HG03354 (cell line): ENCODE data around the gene SNX30.

Experiments used
- ATAC-seq: cut with Tn5 transposase; IDR thresholded peaks from one replicate; pipeline ENCODE4 v1.9.1; 2021; ENCODE audit warnings: mild to moderate bottlenecking; ENCODE audit not compliant: unreplicated experiment, poor library complexity, severe bottlenecking

Gene SNX30

DNA sequence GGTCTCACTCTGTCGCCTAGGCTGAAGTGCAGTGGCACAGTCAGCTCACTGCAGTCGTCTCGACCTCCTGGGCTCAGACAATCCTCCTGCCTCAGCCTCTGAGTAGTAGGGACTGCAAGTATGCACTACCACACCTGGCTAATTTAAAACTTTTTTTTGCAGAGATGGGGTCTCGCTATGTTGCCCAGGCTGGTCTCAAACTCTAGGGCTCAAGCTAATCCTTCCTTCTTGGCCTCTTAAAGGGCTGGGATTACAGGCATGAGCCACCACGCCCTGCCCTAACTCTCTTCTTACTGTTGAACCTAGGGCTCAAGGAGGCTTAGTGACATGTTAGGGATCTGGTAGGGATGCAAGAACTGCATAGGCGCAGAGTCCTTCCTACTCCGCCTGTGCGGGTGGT is 65.3 kb downstream of the SNX30 start:
- ATAC-seq, result no peak

DNA sequence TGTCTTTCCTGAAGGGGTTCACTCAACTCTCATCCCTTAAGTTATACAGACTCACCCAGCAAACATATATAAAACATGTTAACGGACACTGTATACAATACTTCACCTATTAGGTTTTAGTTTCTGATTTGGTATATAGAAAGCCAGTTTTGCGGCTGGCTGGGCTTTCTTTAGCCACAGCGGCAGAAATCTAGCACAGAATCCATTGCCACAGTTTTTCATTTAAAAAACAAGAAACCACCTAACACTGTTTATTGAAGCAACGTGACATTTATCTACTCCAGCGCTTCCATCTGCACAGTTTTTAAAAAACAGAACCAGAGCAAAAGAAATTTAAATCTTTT is 67.3 kb downstream of the SNX30 start:
- ATAC-seq, result peak; percentile 94

DNA sequence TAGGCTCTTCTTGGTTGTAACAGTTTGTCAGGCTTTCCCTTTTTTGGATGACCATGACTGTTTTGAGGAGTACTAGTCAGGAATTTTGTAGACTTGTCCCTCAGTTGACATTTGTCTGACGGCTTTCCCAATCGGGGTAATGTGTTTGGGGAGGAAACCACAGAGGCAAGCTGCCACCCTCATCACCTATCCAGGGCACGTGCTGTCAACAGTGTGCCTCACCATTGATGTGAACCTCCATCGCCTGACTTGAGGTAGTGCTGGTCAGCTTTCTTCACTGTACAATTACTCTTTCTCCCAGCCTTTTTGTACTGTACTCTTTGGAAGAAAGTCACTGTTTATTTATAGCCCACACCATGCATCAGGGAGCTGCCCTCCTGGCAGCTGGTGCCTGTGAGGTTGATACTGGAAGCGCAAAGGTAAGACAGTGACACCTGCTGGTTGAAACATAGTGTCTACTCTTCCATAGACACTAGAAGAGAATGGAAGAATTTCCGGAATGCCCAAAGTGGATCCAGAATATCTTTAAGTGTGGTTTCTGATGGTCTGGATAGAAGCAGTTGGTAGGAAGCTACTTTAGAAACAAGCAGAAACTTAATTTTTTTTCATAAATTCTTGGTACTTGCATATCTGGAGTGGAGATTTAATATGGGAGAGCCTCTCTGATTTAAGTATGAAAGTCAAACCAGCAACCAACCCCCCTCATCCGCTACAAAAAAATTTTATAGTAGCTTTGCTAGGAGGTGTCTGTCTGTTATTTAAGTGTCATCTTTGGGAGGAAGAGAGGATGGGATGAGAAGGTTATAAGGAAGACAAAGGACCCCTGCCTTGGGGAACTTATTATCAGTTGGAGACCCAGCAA is 69.3 kb downstream of the SNX30 start:
- no peak for ATAC-seq

DNA sequence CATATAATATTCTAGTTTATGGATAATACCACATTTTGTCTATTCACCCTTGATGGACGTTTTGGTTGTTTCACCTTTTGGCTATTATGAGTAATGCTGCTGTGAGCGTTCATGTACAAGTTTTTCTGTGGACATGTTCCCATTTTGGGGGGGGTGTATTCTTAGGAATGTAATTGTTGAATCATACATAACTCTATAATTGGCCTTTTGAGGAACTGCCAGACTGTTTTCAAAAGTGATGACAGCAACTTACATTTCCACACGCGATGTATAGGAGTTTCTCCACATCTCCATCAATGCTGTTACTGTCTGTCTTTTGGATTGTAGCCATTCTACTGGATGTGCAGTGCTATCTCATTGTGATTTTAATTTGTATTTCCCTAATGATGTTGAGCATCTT is 70.3 kb downstream of the SNX30 start:
- ATAC-seq, result no peak

DNA sequence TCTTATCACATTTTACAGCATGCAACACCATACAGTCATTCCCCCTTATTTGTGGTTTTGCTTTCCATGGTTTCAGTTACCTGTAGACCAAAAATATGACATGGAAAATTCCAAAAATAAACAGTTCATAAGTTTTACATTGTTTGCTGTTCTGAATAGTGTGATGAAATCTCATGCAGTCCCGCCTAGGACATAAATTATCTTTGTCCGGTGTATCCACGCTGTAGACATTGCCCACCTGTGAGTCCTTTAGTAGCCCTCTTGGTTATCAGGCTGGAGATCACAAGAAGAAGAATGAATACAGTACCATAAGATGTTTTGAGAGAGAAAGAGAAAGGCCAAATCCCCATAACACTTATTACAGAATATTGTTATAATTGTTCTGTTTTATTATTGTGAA is 72.1 kb downstream of the SNX30 start:
- ATAC-seq, result no peak

DNA sequence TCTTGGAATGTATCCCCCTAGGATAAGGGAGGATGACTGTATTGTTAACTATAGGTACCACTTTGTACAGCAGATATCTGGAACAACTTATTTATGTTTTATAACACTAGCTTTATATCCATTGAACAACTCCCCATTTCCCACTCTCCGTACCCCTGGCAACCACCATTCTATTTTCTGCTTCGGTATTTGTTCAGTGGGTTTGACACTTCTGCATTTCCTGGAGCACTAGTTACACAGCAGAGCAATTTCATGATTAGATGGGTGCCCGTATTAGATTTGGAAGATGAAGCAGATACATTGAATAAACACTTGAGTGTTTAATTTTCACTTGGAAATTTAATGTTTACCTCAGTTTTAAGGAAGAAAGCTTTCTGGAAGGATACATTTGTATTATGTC is 72.7 kb downstream of the SNX30 start:
- no peak for ATAC-seq

DNA sequence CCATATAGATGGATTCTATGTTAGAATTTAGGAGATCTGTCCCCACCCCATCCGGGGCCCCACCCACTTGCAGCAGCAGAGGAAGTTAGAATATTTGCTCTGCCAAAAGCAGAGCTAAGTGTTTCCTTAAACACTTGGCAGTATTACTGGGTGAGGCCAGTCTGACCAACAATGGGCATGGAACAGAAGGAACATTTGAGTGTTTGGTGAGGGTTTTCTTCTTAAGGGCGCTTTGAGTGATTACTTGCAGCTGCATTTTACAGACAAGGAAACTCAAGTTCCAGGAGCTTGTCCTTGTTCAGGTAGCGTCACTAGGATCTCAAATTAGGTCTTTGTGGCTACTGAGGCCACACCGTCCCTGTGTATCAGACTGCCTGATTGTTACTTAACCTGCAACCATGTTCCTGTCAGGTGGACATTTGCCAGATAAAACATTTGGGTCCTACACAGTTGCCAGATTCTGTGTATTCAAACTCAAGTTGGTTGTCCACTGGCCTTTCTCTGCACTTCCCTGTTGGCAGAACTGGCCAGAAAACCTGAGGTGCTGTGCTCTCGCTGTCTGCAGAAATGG is 80.8 kb downstream of the SNX30 start:
- ATAC-seq, result no peak

DNA sequence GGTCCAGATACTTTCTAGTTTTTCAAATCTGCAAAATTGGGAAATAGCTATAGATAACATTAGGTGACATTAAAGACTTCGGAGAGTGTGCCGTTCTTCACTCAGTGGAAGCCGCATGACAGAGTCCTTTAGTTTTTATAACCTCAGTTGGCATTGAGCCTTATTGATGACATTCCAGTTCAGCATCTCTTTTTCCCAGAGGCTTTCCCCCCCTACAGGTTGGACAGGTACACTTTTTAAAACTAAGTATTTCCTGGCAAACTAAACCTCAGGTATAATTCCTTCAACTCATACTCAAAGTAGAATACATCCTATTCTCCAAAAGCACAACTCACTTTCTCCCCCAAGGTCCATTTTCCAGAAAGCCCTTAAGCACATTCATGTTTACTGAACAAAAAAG is 81.4 kb downstream of the SNX30 start:
- no peak for ATAC-seq

DNA sequence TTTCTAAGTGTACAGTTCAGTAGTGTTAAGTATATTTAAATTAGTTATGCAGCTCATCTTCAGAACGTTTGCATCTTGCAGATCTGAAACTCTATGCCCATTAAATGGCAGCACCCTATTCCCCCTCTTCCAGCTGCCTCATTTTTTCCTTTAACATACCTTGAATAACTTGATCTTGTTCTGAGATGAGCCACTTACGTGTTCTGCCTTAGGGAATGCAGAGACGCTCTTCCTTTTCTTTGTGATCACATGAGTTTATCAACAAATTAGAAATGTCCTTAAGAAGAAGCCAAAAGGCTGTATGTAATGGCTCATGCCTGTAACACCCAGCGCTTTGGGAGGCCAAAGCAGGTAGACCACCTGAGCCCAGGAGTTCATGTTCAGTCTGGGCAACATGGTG is 82.5 kb downstream of the SNX30 start:
- ATAC-seq, result no peak

DNA sequence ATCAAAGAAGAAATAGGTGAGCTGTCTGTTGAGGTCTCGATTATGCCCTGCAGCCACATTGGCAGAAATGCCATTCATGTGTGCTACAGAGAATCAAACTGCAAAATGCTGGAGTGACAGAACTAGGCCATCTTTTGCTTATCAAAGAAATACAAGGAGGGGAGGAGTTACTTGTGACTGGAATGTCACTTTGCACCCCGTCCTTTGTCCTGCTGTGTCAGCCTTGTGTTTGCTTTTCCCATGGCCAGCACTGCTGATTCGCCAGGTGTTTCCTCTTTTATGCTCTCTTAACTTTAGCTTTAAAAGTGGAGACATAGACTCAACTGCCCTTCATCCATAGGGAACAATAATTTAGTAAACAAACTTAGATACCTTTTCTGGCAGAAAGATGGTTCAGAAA is 85.8 kb downstream of the SNX30 start:
- no peak for ATAC-seq

DNA sequence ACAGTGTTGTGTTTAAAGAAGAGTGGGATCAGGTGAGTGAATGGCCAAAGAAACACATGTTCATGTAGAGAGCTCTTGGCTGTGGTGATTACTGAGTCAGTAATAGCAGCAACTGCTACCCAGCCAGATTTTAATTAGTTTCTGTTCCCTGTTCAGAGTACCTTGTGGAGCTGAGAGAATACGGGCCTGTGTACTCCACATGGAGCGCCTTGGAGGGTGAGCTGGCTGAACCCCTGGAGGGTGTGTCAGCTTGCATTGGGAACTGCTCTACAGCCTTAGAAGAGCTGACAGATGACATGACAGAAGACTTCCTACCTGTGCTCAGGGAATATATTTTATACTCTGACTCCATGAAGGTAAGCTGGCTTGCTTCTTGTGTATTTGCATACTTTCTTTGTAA is 87.8 kb downstream of the SNX30 start:
- no peak for ATAC-seq

DNA sequence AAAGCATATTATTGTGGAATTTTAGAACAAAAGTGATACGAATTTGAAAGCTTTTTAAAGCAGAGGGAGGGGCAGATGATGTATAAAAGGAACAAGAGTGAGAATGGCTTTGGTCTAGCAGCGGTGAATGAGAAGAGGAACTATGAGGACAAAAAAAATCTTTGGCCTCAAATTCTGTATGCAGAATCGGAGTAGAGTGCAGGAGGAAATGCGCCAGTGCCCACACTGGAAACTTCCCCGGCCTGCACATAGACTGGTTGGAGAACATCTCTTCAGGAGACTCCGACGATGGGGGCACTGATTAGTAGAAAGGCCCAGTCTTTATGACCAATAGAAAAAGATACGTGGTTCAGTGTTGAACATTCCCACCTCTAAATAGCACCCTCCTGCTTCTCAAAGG is 88.8 kb downstream of the SNX30 start:
- ATAC-seq, result no peak

DNA sequence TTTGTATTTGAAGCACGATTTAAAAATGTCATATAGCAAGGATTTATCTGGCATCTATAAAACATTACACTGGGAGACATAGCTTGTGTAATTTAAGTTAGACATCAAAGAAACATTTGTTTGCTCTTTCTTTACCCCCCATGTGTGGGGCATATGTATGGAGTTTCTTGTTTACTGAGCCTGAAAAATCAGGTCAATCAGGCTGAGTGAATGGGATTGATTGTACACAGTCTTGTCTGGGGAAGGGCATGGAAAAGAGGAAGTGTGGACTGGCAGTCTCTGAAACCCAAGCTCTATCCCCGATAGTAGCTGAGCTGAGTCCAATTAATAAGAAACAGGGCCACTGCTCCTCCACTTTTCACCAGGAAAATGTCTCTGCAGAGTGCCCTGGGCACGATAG is 90.7 kb downstream of the SNX30 start:
- no peak for ATAC-seq

DNA sequence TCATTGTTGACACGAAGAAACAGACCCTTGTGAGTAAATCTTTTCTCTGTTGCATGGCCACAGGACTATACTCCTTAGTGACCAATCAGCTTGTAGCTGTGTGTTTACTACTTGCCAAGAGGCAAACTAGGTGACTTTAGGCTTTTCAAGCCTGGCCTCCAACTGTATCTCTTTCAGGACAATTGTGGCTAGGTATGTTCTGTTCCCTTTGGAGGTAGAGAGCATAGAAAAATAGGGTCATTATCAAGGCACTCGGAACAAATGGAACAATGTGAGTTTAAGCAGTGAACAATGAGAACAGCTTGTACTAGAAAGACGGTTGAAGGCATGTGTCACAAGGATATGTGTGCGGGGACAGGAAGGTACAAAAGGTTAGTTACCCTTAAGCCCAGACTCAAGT is 92.0 kb downstream of the SNX30 start:
- no peak for ATAC-seq

DNA sequence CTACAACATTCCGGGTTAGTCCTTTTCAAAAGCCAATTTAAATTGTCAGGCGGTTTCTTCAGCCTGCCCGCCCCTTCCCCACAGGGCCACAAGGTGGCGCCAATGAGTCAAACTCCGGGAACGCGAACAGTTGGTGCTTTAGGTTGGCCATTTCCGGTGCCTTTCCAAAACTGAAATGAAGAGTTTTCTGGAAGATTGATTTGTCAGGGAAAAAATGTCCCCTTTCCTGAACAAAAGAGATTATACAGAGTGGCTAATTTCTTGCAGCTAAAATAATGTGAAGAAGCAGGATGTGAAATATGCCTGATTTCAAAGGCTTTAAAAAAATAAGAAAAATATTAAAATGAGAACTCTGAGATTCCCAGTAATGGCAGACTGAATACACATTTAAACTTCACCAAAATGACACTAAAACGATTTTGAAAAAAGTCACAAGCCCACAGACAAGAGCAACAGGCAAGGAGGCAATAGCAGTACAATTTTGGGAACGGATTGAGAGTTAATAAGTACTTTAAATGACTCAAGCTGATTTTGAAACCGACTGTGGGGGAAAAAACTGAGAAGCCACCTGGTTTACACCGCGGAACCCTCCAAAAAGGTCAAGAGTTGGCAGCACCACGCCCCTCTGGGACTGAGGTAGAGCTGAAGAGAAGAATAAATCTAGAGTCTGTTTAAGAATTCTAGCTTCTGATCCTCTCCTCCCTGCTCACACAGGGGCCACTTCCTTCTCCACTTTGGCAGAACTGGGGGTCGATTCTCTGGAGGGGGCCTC is 94.4 kb downstream of the SNX30 start:
- peak; percentile 96 for ATAC-seq

DNA sequence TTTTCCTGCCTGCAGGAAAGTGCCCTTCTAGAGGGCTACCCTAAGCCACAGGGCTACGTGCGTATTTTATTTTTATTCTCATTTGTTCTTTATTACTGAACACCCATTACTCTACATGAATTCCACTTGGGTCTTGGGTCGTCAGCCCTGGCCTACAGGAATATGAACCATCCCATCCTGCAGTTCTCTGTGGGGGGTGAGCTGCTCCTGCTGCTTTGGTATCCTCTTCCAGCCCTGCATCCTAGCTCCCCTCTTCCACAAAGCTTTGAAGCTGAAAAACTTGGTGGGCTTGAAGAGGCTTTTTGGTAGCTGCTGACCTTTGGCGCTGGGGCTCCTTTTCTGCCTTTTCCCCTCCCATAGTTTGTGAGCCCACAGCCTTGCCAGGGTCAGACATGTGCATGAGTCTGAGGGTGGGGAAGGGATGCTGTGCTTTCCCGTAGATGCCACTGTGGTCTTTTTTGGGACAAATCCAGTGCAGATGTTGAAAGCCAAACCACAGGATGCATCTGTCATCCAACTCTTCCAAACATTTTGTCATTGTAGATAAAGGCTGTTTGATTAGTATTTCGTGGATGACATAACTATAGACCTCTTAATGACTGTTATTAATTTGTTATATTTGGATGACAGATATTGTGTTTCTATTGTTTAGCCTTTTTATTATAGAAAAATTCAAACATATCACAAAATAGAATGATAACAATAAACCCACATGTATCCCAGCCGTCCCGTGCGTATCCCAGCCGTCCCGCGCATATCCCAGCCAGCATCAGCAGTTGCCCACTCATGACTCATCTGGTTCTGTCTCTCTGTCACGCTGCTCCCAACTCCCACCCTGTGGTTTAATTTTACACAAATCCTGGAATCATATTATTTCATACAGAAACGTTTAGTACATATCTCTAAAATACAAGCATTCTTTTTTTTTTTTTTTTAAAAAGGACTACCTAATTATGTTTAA is 96.2 kb downstream of the SNX30 start:
- no peak for ATAC-seq

DNA sequence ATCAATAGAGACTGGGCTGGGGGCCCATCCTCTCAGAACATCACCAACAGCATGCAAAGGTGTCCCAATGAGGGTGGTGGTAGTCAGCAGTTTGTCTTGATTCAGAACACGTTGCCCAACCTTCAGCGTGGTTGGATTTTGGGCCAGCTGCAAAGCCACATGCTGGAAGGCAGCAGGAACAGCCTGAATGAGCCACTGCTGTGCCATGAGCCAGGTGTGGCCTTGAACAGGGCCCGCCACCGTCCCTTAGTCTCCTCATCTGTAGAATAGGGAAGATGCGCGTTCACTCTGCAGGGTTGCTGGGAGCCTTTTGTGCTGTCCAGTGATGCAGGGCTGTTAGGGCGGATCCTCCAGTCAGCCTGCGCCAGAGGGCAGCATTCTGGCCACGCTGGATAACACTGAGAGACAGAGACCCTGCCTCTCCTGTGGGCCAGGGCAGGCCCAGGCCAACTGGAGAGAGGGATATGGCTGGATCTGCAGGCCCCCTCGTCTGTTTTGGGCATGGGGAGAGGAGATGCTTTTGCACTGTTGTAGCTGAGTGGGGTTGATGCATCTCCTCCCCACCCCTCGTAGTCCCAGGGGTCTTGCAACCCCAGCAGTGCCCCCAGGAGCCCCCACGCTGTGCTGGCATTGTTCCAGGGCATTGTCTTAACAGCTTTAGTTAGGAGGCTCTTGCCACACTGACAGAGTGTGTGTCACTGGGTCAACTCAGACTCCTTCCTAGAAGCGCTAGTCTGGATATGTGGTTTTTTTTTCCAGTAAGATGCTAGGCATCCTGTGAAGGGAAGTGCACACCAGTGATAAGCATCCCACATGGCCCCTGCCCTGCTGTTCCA is 98.0 kb downstream of the SNX30 start:
- no peak for ATAC-seq

DNA sequence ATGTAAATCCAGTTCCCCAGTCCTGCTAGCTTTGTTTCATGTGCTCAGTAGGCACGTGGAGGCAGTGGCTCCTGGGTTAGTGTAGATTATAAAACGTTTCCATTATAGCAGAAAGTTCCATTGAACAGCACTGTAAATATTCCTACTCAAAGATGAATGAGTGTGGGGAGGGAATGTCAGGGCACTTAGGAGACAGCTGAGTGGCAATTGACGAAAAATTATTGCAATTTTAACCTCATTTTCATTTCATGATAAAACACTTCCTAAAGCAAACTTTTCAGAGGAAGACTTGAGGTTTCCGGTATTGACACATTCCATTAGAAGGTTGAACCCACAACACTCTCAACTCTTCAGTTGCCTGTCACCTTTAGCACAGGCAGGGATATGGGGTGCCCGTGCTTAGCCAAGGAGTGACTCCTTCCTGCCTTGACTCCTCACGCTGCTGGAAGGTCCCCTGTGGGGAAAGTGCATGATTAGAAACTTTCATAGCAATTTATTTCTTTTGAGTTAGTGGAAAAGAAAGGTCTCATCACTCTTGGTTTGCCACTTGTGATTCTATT is 98.9 kb downstream of the SNX30 start:
- ATAC-seq, result no peak

DNA sequence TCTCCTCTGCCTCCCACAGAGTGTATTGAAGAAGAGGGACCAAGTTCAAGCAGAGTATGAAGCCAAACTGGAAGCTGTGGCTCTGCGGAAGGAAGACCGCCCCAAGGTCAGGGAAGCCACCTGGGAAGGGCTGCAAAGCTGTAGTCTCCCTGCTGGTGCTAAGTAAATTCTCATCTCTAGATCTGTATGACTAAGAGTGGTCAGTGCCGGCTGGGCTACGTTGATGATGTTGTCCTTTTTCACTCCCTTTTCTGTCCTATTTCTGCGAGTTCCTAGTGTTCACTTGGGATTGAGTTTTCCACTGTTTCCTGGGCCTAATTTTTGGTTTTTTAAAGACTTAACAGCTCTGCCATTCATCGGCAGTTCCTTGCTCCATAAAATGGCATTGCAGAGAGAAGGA is 100.3 kb downstream of the SNX30 start:
- ATAC-seq, result no peak
